HG03460 (cell line): ENCODE measurements around the gene COL4A4.
A peak's percentile ranks its signal among the peaks of the same experiment; 100 is the strongest.
"Not testable (repeated sequence)": the region's sequence is repeated elsewhere in the genome, so short reads cannot be mapped to it uniquely, and the experiment has no call there.

ENCODE experiments used
- ATAC-seq: cut with Tn5 transposase; IDR thresholded peaks from one replicate; pipeline ENCODE4 v1.9.1; 2021; ENCODE audit not compliant: unreplicated experiment

Gene COL4A4

GRCh38 chr2:227117852-227118251 lies 46.2 kb downstream of the COL4A4 start:
- no peak for ATAC-seq

DNA sequence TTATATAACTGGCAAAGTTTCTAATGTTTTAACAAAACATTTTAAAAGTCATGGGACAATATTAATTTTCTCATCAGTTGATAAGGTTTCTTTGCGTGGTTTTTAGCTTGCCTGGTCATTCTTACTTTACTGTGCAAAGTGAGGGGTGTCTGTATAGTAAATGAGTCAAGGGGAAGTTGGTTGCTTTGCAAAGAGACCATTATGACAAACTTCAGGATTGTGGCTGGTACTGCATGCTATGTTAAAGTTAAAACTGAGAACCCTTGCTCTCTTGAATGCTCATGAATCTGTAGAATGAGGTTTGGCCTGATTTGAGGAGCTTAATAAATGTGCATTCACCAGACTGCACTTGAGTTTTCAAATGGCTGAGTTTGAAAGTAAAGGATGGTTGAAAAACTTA lies 47.0 kb downstream of the COL4A4 start:
- no peak for ATAC-seq

- ATAC-seq, result no peak
Observed at GRCh38 chr2:227115761-227116160, 48.2 kb downstream of the COL4A4 start.

- ATAC-seq, result no peak
Observed at GRCh38 chr2:227106845-227107759, 56.9 kb downstream of the COL4A4 start.

DNA sequence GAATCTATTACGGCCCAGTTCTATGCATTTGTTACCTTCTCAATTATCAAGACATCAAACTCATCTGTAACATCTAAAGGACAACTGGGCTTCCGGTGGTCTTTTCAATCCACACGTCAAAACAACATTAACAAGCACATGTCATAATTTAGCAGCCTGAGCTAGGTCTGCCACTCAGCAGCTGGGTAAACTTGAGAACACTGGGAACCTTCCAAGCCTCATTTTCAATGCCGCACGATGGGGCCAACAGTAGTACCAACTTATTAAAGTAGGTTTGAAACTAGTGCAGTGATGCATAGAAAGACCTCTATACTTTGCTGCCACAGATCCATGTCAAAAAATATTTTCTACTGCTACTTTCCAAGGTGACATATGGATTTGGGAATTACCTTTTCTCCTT lies 60.4 kb downstream of the COL4A4 start:
- no peak for ATAC-seq

- ATAC-seq, result no peak
Observed at GRCh38 chr2:227099340-227099739, 64.7 kb downstream of the COL4A4 start.

- ATAC-seq, result no peak
Observed at GRCh38 chr2:227098162-227098515, 65.9 kb downstream of the COL4A4 start.

- ATAC-seq, result no peak
Observed at GRCh38 chr2:227097495-227098161, 66.4 kb downstream of the COL4A4 start.

GRCh38 chr2:227095346-227095745 lies 68.7 kb downstream of the COL4A4 start:
- no peak for ATAC-seq

- peak; percentile 79 for ATAC-seq
Observed at GRCh38 chr2:227082286-227082685, 81.7 kb downstream of the COL4A4 start.

- no peak for ATAC-seq
Observed at GRCh38 chr2:227079726-227080125, 84.3 kb downstream of the COL4A4 start.

- ATAC-seq, result not testable (repeated sequence)
Observed at GRCh38 chr2:227065065-227065464, 98.9 kb downstream of the COL4A4 start.

DNA sequence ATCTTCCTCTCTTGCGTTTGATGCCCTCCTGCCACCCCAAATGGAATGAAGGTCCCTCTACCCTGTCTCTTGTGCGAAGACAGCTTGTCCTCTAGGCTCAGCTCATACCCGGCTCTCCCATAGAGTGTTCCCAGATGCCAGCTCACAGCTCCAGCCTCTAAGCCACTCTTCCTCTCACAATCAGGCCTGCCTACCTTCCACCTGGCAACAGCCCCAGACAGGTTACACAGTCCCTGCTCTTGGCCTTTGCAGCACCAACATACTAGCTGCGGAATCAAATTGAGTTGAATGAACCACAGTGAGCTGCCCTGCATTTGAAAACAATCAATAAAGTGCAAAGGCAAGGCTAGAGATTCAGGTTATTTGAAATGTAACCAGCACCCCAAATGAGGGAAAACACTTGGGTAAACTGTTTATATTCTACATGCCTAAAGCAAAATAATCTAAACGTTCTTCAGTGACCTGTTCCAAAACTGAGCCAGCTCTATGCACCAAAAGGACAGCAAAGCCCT lies 105.1 kb downstream of the COL4A4 start:
- ATAC-seq, result no peak

GRCh38 chr2:227057743-227058447 lies 106.1 kb downstream of the COL4A4 start:
- no peak for ATAC-seq

- no peak for ATAC-seq
Observed at GRCh38 chr2:227057060-227057459, 106.9 kb downstream of the COL4A4 start.

- ATAC-seq, result no peak
Observed at GRCh38 chr2:227054006-227054405, 110.0 kb downstream of the COL4A4 start.

GRCh38 chr2:227052879-227053278 lies 111.1 kb downstream of the COL4A4 start:
- no peak for ATAC-seq

DNA sequence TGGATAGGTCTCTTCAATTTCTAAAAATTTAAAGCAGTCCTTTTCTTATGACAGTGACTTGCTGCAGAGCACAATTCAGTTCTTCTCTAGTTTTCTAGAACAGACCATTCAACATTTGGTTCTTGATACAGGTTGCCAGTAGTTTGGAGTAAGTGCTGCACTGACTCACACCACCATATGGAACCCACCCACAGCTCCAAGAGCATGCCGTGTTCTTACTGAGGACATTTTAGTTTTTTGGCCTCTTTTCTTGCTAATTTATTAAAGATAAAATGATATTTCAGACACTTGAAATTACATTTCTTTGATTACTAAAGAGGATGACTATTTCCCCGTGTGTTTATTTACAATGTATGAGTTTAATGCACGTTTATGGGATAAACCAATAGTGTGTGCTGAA lies 120.0 kb downstream of the COL4A4 start:
- no peak for ATAC-seq

- no peak for ATAC-seq
Observed at GRCh38 chr2:227038550-227039189, 125.3 kb downstream of the COL4A4 start.

GRCh38 chr2:227036527-227036926 lies 127.5 kb downstream of the COL4A4 start:
- no peak for ATAC-seq
